GM21619 (cell line): ENCODE data around the gene EFNB2.

Experiments
- ATAC-seq: cut with Tn5 transposase; IDR thresholded peaks from one replicate; pipeline ENCODE4 v1.9.1; 2021; ENCODE audit not compliant: unreplicated experiment

The EFNB2 gene

GRCh38 chr13:106462710-106463109, 72.8 kb downstream of the EFNB2 start:
- no peak for ATAC-seq

- ATAC-seq = no peak
These were observed 79.7 kb downstream of the EFNB2 start for GRCh38 chr13:106455777-106456176.

GRCh38 chr13:106455190-106455589, 80.3 kb downstream of the EFNB2 start:
- no peak for ATAC-seq

- no peak for ATAC-seq
These were observed 82.4 kb downstream of the EFNB2 start for GRCh38 chr13:106453101-106453500.

- no peak for ATAC-seq
These were observed 84.5 kb downstream of the EFNB2 start for GRCh38 chr13:106450991-106451390.

- no peak for ATAC-seq
These were observed 86.4 kb downstream of the EFNB2 start for GRCh38 chr13:106449096-106449495.

- ATAC-seq = no peak
These were observed 89.5 kb downstream of the EFNB2 start for GRCh38 chr13:106445996-106446395.

GRCh38 chr13:106443607-106444322, 91.7 kb downstream of the EFNB2 start:
- ATAC-seq = no peak

- ATAC-seq = no peak
These were observed 94.6 kb downstream of the EFNB2 start for GRCh38 chr13:106440866-106441265.
